Hepatocyte (in vitro differentiated cells): ENCODE data around the gene RNF208.

Source experiments
- EZH2 ChIP-seq: fragments of 200-600 bp; sonication (generic); IDR thresholded peaks from 2 replicates; pipeline ENCODE4 v1.6.1; 2016; ENCODE audit warnings: antibody characterized with exemption, mild to moderate bottlenecking, borderline replicate concordance
- TF ChIP-seq, protein P1 (sequence below): fragments of 200-600 bp; sonication (generic); IDR thresholded peaks from 2 replicates; pipeline ENCODE4 v1.5.1; 2016; ENCODE audit warnings: antibody characterized with exemption, mild to moderate bottlenecking; ENCODE audit not compliant: poor library complexity

DNA sequence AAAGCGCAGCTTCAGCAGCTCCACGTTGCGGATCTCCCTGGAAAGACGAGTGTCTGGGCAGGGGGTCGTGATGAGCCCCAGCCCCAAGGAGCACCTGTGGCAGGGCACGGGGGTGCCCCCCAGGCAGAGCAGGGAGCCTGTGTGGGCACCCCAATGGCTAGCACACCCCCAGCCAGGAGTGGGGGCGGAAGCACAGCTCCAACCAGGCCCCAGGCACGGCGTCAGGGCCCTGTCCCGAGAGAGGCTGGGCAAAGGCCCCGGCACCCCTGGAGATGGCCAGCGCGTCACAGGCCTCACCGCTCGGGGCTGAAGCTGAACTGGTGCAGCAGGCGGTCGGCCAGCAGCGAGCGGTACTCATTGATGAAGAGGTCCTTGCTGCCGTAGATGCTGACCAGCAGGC, 41.5 kb downstream of the RNF208 start:
- TF ChIP-seq, protein P1, sequence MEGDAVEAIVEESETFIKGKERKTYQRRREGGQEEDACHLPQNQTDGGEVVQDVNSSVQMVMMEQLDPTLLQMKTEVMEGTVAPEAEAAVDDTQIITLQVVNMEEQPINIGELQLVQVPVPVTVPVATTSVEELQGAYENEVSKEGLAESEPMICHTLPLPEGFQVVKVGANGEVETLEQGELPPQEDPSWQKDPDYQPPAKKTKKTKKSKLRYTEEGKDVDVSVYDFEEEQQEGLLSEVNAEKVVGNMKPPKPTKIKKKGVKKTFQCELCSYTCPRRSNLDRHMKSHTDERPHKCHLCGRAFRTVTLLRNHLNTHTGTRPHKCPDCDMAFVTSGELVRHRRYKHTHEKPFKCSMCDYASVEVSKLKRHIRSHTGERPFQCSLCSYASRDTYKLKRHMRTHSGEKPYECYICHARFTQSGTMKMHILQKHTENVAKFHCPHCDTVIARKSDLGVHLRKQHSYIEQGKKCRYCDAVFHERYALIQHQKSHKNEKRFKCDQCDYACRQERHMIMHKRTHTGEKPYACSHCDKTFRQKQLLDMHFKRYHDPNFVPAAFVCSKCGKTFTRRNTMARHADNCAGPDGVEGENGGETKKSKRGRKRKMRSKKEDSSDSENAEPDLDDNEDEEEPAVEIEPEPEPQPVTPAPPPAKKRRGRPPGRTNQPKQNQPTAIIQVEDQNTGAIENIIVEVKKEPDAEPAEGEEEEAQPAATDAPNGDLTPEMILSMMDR, result no peak
- TF ChIP-seq EZH2, result no peak
